NCI-H1930 (cell line): ENCODE measurements around the gene FNIP2.
"Not testable (repeated sequence)": the region's sequence is repeated elsewhere in the genome, so short reads cannot be mapped to it uniquely, and the experiment has no call there.

Source experiments
- DNase-seq, 2 experiments: peaks; one replicate each; lab custom pipeline; 2025; lab: John Stamatoyannopoulos, UW

The FNIP2 gene

GRCh38 chr4:158870626-158871334 lies 102.0 kb downstream of the FNIP2 start:
- DNase-seq, result no peak

GRCh38 chr4:158871335-158871724 lies 102.5 kb downstream of the FNIP2 start:
- no peak for DNase-seq

- no peak for DNase-seq
These were observed 105.1 kb downstream of the FNIP2 start for GRCh38 chr4:158873795-158874401.

- DNase-seq, result no peak
These were observed 106.2 kb downstream of the FNIP2 start for GRCh38 chr4:158875026-158875425.

- DNase-seq, result no peak
These were observed 106.6 kb downstream of the FNIP2 start for GRCh38 chr4:158875455-158875854.

GRCh38 chr4:158877069-158877468 lies 108.2 kb downstream of the FNIP2 start:
- no peak for DNase-seq

GRCh38 chr4:158882142-158882541 lies 113.3 kb downstream of the FNIP2 start:
- not testable (repeated sequence) for DNase-seq

- no peak for DNase-seq
These were observed 115.5 kb downstream of the FNIP2 start for GRCh38 chr4:158884280-158884679.

- no peak for DNase-seq
These were observed 116.7 kb downstream of the FNIP2 start for GRCh38 chr4:158885564-158885963.

- DNase-seq, result no peak
These were observed 121.5 kb downstream of the FNIP2 start for GRCh38 chr4:158890294-158890693.

- no peak for DNase-seq
These were observed 122.4 kb downstream of the FNIP2 start for GRCh38 chr4:158891256-158891655.

GRCh38 chr4:158894826-158895225 lies 126.0 kb downstream of the FNIP2 start:
- DNase-seq, result no peak

GRCh38 chr4:158895797-158896576 lies 127.2 kb downstream of the FNIP2 start:
- DNase-seq, result no peak

- DNase-seq, result not testable (repeated sequence)
These were observed 127.9 kb downstream of the FNIP2 start for GRCh38 chr4:158896577-158897238.

- DNase-seq, result not testable (repeated sequence)
These were observed 131.6 kb downstream of the FNIP2 start for GRCh38 chr4:158900408-158900807.

GRCh38 chr4:158902280-158903078 lies 133.7 kb downstream of the FNIP2 start:
- not testable (repeated sequence) for DNase-seq

GRCh38 chr4:158903079-158903456 lies 134.2 kb downstream of the FNIP2 start:
- no peak for DNase-seq

- no peak for DNase-seq
These were observed 134.7 kb downstream of the FNIP2 start for GRCh38 chr4:158903472-158904043.

GRCh38 chr4:158904815-158905214 lies 136.0 kb downstream of the FNIP2 start:
- no peak for DNase-seq

- DNase-seq, result no peak
These were observed 137.2 kb downstream of the FNIP2 start for GRCh38 chr4:158906073-158906472.

GRCh38 chr4:158912390-158912789 lies 143.6 kb downstream of the FNIP2 start:
- no peak for DNase-seq
